Brain microvascular endothelial cell (primary cell): ENCODE measurements around the gene SIN3B.

Source experiments
- DNase-seq: peaks from one replicate; pipeline ENCODE4 v3.0.0-alpha.2; 2020
- H3K27ac ChIP-seq: fragments of 250-450 bp; sonication (Bioruptor Pico); 2 replicates; pipeline ENCODE4 v1.5.1; 2020; ENCODE audit warnings: mild to moderate bottlenecking, moderate library complexity
- H3K27me3 ChIP-seq: fragments of 250-450 bp; sonication (Bioruptor Pico); replicated peaks from 2 replicates; pipeline ENCODE4 v1.5.1; 2020; ENCODE audit warnings: mild to moderate bottlenecking
- H3K36me3 ChIP-seq: fragments of 250-450 bp; sonication (Bioruptor Pico); replicated peaks from 2 replicates; pipeline ENCODE4 v1.5.1; 2020; ENCODE audit warnings: mild to moderate bottlenecking
- H3K4me3 ChIP-seq: 2 replicates; pipeline ENCODE4 v1.5.1; 2011; ENCODE audit warnings: low read depth, mild to moderate bottlenecking, control low read depth, low read length, moderate library complexity
- CTCF ChIP-seq: IDR thresholded peaks from 2 replicates; pipeline ENCODE4 v1.5.1; 2011; ENCODE audit warnings: low read depth, mild to moderate bottlenecking, moderate library complexity, low read length, control low read depth, inconsistent platforms; ENCODE audit errors: missing control alignments
- in situ Hi-C: cut with HindIII; loops from 2 replicates; pipeline ENCODE4 v1.10.0; 2017; ENCODE audit warnings: low sequenced_read_pairs, low pct_ligation_motif_present

SIN3B gene

GRCh38 chr19:16878181-16878965 lies 49.2 kb downstream of the SIN3B start:
- Histone ChIP-seq H3K4me3 (no peak overlapping the region), H3K27ac (no peak overlapping the region), H3K36me3 (peaks cover 46% of the 10 kb centered on the region), H3K27me3 (no peaks in the 10 kb centered on the region)
- DNase-seq, result no peak
- TF ChIP-seq CTCF, result no peak
- in situ Hi-C loops, result no loop called here

- H3K36me3 ChIP-seq, result peaks cover 41% of the 10 kb centered on the region
- DNase-seq, result no peak
- H3K4me3 ChIP-seq, result no peak overlapping the region
- in situ Hi-C loops, result no loop called here
- TF ChIP-seq CTCF, result no peak
- no peak overlapping the region for H3K27ac ChIP-seq
- H3K27me3 ChIP-seq, result no peaks in the 10 kb centered on the region
Measured at GRCh38 chr19:16880884-16881554, 51.8 kb downstream of the SIN3B start.

- in situ Hi-C loops, result no loop called here
- peaks cover 33% of the 10 kb centered on the region for H3K36me3 ChIP-seq
- TF ChIP-seq CTCF, result no peak
- H3K27me3 ChIP-seq, result no peaks in the 10 kb centered on the region
- no peak overlapping the region for H3K27ac ChIP-seq
- DNase-seq, result no peak
- no peak overlapping the region for H3K4me3 ChIP-seq
Measured at GRCh38 chr19:16882146-16882545, 52.9 kb downstream of the SIN3B start.

- DNase-seq, result no peak
- in situ Hi-C loops, result no loop called here
- no peak overlapping the region for H3K4me3 ChIP-seq
- TF ChIP-seq CTCF, result no peak
- no peaks in the 10 kb centered on the region for H3K27me3 ChIP-seq
- peaks cover 23% of the 10 kb centered on the region for H3K36me3 ChIP-seq
- no peak overlapping the region for H3K27ac ChIP-seq
Measured at GRCh38 chr19:16883522-16883921, 54.3 kb downstream of the SIN3B start.

GRCh38 chr19:16885166-16885565 lies 56.0 kb downstream of the SIN3B start:
- Histone ChIP-seq H3K27me3 (no peaks in the 10 kb centered on the region), H3K4me3 (no peak overlapping the region), H3K36me3 (peaks cover 7% of the 10 kb centered on the region), H3K27ac (no peak overlapping the region)
- in situ Hi-C loops, result no loop called here
- TF ChIP-seq CTCF, result no peak
- peak; percentile 38 for DNase-seq
